Nephron progenitor cell (in vitro differentiated cells): ENCODE results near the gene DDX24.
A peak's percentile ranks its signal among the peaks of the same experiment; 100 is the strongest.

ENCODE experiments used
- DNase-seq: peaks from one replicate; pipeline ENCODE4 v3.0.0; 2021
- H3K27ac Mint-ChIP-seq: 2 replicates; pipeline ENCODE4 v1.8.0; 2021; ENCODE audit warnings: mild to moderate bottlenecking, moderate library complexity, mixed read lengths
- H3K27me3 Mint-ChIP-seq: 2 replicates; pipeline ENCODE4 v1.8.0; 2021; ENCODE audit warnings: mild to moderate bottlenecking, low read depth, mixed read lengths; ENCODE audit not compliant: poor library complexity
- H3K36me3 Mint-ChIP-seq: 2 replicates; pipeline ENCODE4 v1.8.0; 2021; ENCODE audit warnings: low read depth, mixed read lengths
- H3K4me1 Mint-ChIP-seq: 2 replicates; pipeline ENCODE4 v1.8.0; 2021; ENCODE audit warnings: mixed read lengths
- H3K4me3 Mint-ChIP-seq: 2 replicates; pipeline ENCODE4 v1.8.0; 2021; ENCODE audit warnings: mild to moderate bottlenecking, moderate library complexity, mixed read lengths
- H3K9me3 Mint-ChIP-seq: 2 replicates; pipeline ENCODE4 v1.8.0; 2021; ENCODE audit warnings: mild to moderate bottlenecking, moderate library complexity, mixed read lengths
- CTCF ChIP-seq: fragments of 200-600 bp; sonication (generic); IDR thresholded peaks from 2 replicates; pipeline ENCODE4 v1.5.0; 2021; ENCODE audit warnings: antibody characterized with exemption

The DDX24 gene

GRCh38 chr14:94028450-94028826, 52.6 kb downstream of the DDX24 start:
- no peak for DNase-seq
- Mint-ChIP-seq H3K4me1 (peaks cover 4% of the 10 kb centered on the region), H3K27ac (no peak overlapping the region), H3K4me3 (peak overlapping the region; percentile 72), H3K27me3 (peaks cover 9% of the 10 kb centered on the region), H3K36me3 (no peaks in the 10 kb centered on the region), H3K9me3 (no peaks in the 10 kb centered on the region)
- no peak for TF ChIP-seq CTCF

GRCh38 chr14:94027566-94028449, 53.2 kb downstream of the DDX24 start:
- H3K4me1 Mint-ChIP-seq: peaks cover 8% of the 10 kb centered on the region
- H3K36me3 Mint-ChIP-seq: no peaks in the 10 kb centered on the region
- no peaks in the 10 kb centered on the region for H3K9me3 Mint-ChIP-seq
- no peak overlapping the region for H3K27ac Mint-ChIP-seq
- peak overlapping the region; percentile 73 for H3K4me3 Mint-ChIP-seq
- no peak for TF ChIP-seq CTCF
- DNase-seq: no peak
- peaks cover 9% of the 10 kb centered on the region for H3K27me3 Mint-ChIP-seq

- Mint-ChIP-seq H3K4me3 (peak overlapping the region; percentile 73), H3K27ac (no peak overlapping the region), H3K27me3 (peaks cover 10% of the 10 kb centered on the region), H3K4me1 (peaks cover 16% of the 10 kb centered on the region), H3K36me3 (no peaks in the 10 kb centered on the region), H3K9me3 (no peaks in the 10 kb centered on the region)
- no peak for DNase-seq
- no peak for TF ChIP-seq CTCF
Measured at GRCh38 chr14:94026889-94027469, 54.0 kb downstream of the DDX24 start.

- H3K9me3 Mint-ChIP-seq: no peaks in the 10 kb centered on the region
Measured at GRCh38 chr14:94026173-94026888, 54.7 kb downstream of the DDX24 start, which contains the start of gene OTUB2. Gene OTUB2, plus strand, starts transcription at chr14:94026340. Its CDS starts 198 bp downstream, at chr14:94026538.

GRCh38 chr14:94025720-94026119, 55.3 kb downstream of the DDX24 start:
- no peaks in the 10 kb centered on the region for H3K36me3 Mint-ChIP-seq
- peaks cover 27% of the 10 kb centered on the region for H3K4me1 Mint-ChIP-seq
- H3K9me3 Mint-ChIP-seq: no peaks in the 10 kb centered on the region
- DNase-seq: no peak
- H3K27ac Mint-ChIP-seq: no peak overlapping the region
- peaks cover 9% of the 10 kb centered on the region for H3K27me3 Mint-ChIP-seq
- TF ChIP-seq CTCF: no peak
- H3K4me3 Mint-ChIP-seq: peak overlapping the region; percentile 78

More at GRCh38 chr14:94026173-94026888, 54.7 kb downstream of the DDX24 start, which contains the start of gene OTUB2:
- Mint-ChIP-seq H3K27ac (no peak within 1 kb of the TSS), H3K27me3 (peaks cover 12% of the 10 kb centered on the region), H3K4me3 (peak within 1 kb of the TSS; percentile 78), H3K36me3 (no peaks in the 10 kb centered on the region), H3K4me1 (peaks cover 22% of the 10 kb centered on the region)
- peak; percentile 97 for DNase-seq
- no peak for TF ChIP-seq CTCF
